GM12872 (cell line): ENCODE measurements around the gene ZNF576.

Source experiments
- TF ChIP-seq, protein P1 (sequence below): IDR thresholded peaks from 3 replicates; pipeline ENCODE4 v1.5.1; 2011; ENCODE audit warnings: low read depth, mild to moderate bottlenecking, low read length, moderate library complexity; ENCODE audit not compliant: insufficient read depth

The ZNF576 gene

DNA sequence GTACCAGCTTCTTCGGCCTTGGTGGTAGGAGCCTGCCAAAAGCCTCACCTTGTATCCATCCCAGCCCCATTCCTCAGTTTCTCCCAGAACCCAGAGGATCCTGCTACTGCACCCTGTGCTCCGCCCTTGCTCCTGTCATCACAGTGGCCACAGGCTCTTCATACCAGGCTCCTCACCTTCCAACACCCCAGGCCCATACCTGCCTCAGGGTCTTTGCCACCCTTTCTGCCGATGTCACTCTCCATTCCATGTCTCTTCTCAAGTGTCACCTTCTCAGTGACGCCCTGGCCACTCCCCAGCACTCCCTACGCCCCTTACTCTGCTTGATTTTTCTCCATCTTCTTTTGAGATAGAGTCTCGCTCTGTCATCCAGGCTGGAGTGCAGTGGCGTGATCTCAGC is 13.5 kb downstream of the ZNF576 start:
- TF ChIP-seq, protein P1, sequence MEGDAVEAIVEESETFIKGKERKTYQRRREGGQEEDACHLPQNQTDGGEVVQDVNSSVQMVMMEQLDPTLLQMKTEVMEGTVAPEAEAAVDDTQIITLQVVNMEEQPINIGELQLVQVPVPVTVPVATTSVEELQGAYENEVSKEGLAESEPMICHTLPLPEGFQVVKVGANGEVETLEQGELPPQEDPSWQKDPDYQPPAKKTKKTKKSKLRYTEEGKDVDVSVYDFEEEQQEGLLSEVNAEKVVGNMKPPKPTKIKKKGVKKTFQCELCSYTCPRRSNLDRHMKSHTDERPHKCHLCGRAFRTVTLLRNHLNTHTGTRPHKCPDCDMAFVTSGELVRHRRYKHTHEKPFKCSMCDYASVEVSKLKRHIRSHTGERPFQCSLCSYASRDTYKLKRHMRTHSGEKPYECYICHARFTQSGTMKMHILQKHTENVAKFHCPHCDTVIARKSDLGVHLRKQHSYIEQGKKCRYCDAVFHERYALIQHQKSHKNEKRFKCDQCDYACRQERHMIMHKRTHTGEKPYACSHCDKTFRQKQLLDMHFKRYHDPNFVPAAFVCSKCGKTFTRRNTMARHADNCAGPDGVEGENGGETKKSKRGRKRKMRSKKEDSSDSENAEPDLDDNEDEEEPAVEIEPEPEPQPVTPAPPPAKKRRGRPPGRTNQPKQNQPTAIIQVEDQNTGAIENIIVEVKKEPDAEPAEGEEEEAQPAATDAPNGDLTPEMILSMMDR: no peak

DNA sequence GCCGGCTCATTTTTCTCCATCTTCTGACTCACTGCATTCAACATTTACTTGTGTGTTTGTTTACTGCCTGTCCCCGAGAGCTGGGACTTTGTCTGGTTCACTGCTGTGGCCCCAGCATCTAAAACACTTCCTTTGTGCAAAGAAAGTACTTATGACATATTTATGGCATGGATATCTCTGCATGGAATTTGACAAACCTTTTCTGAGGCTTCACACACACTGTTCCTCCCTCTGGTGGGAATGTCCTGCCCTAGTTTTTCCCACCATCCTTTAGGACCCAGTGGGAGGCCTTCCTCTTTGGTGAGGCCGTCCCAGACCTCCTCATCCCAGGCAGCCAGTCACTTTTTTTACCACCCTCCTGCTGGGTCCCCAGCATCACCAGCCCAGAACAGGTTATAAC is 14.1 kb downstream of the ZNF576 start:
- TF ChIP-seq, protein P1: no peak

DNA sequence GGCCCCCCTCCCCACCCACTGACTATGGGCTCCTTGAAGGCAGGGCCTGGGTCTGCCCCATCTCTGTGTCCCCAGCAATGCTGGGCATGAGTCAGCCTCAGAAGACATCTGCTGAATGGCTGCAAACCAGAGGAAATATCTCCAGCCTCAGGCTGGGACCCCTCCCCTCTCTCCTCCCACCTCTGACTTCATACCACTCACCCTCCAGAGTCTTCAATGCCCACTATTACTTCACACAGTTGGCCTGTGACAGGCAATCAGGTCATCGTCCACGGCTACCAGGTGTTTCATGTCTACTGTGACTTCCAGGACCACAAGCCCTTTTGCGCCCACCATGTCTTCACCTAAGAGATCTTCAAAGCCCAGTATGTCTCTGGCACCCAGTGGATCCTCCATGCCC is 15.4 kb downstream of the ZNF576 start, which contains the start of gene SRRM5:
Gene SRRM5 (plus strand): TSS at position 301 of the 400 bp plus-strand sequence. CDS start 34 bp downstream, at position 335.
- TF ChIP-seq, protein P1: no peak

DNA sequence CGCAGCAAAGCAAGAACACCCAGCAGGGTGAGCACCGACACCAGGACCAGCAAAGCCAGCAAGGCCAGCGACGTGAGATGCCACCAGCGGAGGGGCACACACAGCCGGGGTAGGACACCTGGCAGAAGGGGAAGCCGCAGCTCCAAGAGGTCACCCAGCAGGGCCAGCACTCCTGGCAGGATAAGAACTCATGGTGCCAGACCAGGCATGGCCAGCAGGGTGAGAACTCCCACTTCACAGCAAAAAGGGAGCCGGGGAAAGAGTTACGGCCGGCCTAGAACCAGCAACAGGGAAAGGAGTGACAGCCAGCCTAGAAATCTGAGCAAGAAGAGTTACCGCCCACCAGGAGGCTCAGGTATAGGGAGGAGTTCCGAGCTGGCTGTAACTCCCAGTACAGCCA is 16.0 kb downstream of the ZNF576 start:
- TF ChIP-seq, protein P1: no peak

DNA sequence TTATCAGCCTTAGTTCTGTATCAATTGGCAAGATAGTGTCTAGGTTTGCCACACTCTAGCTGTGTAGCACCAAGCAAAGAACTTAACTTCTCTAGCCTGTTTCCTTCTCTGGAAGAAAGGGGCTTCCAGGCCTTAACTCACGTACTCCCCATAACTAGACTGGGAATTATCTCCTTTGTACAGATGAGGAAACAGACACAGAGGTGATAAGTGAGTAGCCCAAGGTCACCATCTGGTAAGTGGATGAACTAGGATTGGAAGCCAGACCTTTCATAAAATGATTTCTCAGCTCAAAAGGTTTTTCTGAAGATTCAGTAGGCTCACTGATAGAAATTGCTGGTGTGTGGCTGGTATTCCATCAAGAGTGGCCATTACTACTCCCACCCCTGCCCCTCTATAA is 19.9 kb downstream of the ZNF576 start:
- TF ChIP-seq, protein P1: no peak

DNA sequence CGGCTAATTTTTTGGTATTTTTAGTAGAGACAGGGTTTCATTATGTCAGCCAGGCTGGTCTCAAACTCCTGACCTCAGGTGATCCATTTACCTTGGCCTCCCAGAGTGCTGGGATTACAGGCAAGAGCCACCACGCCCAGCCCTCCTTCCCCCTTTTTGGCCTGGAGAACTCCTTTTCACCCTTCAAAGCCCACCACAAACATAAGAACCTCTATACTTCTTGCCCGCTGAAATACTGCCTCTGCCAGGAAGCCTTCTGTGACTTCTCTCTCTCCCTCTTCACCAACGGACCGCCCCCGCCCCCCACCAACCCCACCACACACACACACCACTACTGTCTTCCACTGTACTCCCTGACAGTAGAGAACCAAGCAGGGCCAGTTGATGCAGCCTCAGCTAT is 20.6 kb downstream of the ZNF576 start:
- TF ChIP-seq, protein P1: no peak

DNA sequence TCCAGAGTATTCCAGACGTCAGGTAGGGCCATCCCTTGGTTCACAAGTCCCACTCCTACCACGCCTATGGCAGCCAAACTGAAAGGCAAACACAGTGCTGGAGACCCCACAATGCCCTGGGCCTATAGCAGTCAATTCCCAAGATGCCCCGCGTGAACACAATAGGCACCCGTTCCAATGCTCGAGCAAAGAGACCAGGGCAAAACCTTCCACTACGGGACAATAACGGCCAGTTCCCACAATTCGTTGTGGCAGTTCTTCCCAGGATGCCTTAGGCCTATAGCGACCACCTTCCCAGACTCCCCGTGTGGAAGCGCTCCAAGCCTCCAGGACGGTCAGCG is 22.5 kb downstream of the ZNF576 start:
- TF ChIP-seq, protein P1: no peak
